ENCODE data around the gene COG5.

DNA sequence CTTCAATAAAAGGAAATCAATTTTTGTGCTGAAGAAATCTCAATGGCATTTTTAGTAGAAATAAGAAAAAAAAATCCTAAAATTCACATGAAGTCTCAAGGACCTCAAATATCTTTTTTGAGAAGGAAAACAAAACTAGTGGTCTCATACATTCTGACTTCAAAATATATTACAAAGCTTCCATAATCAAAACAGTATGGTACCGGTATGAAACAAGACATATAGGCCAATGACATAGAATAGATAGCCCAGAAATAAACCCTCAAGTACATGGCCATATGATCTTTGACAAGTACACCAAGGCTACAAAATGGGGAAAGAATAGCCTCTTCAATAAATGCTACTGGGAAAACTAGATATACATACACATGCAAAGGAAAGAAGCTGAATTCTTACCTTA, 225.6 kb downstream of the COG5 start:
- TF ChIP-seq POLR2AphosphoS5 (IDR thresholded peaks at IDR 0.05; ENCODE audit: low read depth) (no peak), CTCF (conservative IDR thresholded peaks at IDR 0.05; ENCODE audit: low read depth in 2 of 2) (no peak), EZH2 (IDR thresholded peaks at IDR 0.05; ENCODE audit: low read depth, unreplicated experiment) (no peak), CREB1 (CRISPR knock-in tag; IDR thresholded peaks at IDR 0.05; ENCODE audit: low read depth) (no peak), STAT1 (IDR thresholded peaks at IDR 0.05; ENCODE audit: unreplicated experiment) (no peak), ETS1 (IDR thresholded peaks at IDR 0.05) (no peak)
